ENCODE measurements around the gene ADORA2A. TPM values are rescaled to one million over a fixed set of nuclear protein-coding genes. Genes with fewer than 3 reads are reported as not detected.

ADORA2A gene
- total RNA-seq, 1 experiment from 2014 or later, result 0.92 TPM

DNA sequence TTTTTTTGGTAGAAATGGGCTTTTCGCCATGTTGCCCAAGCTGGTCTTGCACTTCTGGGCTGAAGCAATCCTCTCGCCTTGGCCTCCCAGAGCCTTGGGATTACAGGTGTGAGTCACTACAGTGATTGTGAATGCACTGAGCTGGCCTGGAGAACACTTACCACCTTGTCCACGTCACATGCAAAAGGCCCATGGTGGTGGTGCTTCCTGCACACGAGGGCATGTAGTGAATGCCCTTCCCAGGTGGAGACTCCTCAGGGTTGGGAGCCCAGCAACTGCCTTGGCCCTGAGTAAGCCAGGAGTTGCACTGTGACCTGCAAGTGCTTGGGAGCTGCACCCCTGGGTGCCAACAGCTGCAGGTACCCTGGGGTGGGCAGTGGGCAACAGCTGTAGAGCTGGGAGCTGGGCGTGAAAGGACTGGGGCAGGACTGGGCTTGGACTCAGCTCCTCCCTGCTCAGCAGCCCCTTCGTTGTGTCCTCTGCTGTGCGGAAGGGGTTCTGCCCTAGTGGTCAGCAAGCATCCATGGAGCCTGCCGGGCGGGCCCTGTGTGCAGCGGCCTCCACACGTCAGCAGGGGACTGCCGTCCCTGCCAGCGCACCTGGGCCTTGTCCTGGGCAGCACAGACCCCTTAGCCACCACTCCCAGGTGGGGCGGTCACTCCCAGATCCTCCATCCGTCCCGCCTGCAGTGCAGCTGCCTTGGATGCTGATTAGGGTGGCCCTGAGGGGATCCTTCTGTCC lies 9.3 kb upstream of the ADORA2A start:
- no peak for DNase-seq (ENCODE audit: low read depth)

DNA sequence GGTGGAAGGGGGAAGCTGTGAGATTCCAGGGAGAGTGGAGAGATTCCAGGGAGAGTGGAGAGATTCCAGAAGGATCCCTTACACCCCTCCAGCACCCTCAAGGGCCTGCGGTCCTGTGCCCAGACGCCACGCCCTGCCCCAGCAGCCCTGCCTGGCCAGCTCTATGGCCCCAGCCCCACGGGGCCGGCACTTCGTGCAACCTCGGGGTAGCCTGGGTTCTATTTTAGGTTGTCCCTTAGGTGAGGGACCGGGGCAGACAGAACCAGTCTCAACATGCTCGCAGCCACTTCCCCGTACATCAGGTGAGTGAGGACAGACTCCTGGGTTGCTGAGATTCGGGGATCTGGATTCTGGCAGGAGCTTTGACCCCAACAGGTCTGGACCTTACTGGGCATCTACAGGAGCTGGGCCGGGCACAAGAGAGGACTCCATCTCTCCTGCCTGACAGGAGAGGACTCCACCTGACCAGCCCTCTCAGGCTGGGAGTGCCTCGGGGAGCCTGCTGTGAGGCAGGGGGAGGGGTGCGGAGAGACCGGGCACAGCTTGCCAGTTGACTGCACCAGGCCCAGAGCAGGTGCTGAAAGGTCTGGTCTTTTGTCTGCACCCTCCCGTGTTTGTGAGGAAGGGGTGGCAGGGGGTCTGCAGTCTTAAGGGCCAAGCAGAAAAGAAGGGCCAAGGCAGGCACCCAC lies 8.5 kb upstream of the ADORA2A start:
- no peak for DNase-seq (ENCODE audit: low read depth)

DNA sequence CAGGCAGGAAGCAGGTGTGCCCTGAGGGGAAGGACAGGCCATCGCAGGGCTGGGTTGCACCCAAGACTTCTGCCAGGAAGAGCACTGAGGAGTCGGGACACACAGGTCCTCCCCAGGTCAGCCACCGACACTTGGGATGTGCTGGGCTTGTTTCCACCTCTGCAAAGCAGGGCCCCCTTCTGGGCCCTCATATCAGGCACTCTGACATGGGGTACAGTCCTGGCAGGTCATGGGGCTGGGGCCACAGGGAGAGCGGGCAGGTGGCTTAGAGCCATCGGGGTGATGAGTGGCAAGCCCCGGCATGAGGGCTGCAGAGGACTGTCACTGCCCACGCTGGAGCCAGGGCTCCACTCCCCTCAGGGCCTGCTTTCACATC lies 7.9 kb upstream of the ADORA2A start:
- DNase-seq (ENCODE audit: low read depth), result no peak

DNA sequence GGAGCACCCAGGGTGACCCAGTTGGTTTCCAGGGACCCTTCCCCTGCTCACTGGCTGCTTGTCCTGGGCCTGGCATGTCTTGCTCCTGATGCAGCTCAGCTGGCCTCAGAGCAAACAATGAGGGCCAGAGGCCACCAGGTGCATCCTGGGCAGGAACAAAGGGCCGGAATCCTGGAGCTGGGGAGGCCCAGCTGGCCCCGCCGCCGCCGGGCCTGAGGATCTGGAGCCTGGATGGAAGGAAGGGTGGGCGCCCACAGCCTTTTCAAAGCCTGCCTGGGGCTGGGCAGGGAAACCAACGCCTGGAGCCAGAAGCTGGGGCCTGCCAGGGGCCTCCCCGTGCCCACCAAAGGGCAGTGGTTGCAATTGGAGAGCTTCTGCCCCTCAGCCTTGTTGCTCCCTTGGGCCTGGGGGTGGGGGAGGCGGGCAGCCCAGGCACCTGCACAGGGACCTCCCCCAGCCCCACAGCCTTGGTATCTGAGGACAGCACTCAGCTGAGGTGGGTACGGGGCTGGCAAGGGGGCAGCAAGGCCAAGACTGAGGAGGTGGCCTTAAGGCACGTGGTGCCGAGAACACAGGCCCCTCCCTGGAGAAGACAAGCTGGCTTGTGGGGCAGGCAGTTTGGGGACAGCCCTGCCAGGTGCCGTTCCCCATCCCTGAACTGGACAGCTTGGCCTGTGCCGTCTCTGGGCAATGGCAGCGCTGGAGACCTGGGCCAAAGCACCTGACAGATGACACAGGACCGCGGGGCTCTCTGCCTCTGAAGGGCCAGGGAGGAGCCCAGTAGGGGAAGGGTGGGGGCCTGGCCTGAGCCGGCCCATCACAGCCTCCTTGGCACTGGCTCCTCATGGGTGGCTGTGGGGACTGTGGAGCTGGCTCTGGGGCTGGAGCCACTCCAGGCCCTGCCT lies 7.1 kb upstream of the ADORA2A start:
- DNase-seq (ENCODE audit: low read depth), result no peak

DNA sequence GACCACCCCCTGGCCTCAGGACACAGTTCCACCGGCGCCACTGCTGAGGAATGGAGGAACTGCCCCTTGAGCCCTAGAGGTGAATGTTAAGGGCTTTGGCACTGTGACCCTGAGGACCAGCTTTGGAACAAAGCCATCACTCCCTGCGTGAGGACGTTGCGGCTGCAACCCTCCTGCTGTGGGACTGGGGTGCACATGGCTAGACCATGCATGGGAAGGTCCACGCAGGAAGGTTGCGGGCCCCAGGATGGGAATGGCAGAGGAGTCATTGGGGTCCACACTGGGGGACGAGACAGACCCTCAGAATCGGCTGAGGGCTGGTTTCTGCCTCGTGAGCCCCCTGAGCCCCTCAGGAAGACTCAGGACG lies 6.4 kb upstream of the ADORA2A start:
- DNase-seq (ENCODE audit: low read depth), result no peak

DNA sequence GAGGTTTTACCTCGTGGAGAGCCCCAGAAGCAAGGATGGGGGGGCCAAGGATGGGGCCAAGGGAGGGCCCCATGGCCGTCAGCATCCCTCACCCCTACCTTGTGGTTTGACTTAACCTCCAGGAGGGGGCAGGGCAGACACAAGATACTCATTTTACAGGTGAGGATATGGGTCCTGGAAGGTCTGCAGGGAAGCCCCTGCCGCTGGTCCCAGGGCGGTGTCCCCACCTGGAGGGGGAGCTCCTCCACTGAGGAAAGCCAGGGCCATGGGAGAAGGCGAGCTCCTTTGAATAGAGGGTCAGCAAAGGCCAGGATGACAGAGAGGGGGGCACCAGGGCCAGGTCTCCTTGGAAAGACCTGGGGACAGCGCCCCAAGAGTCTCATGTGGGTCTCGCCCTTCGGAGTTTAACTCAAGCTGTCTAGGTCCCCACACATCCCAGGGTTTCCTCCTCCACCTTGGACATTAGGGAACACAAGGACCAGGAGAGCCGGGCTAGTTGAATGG lies 5.9 kb upstream of the ADORA2A start:
- no peak for DNase-seq (ENCODE audit: low read depth)

DNA sequence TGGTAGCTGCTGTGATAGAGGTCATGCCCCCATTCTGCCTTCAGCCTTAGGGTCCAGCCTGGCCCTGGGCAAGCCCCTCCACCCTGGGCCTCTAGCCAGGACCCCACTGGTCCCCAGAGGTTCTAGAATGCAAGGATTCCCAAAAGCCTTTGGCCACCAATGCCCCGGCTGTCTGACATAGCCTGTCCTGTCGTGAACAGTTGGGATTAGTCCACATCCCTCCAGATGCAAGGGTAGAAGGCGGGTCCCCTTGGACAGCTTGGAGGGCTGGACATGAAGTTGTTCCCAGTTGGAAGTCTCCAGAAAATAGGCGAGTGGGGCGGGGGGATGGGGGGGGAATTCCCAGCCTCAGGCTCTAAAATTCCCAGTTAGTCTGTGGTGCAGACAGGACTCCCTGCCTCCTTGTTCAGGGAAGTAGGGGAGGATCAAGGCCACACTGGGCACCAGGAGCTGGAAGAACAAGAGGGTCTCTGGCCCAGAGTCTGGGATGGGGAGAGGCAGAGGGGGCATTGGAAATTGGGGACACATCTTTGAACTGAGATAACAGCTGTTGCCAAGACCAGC lies 5.2 kb upstream of the ADORA2A start:
- no peak for DNase-seq (ENCODE audit: low read depth)

DNA sequence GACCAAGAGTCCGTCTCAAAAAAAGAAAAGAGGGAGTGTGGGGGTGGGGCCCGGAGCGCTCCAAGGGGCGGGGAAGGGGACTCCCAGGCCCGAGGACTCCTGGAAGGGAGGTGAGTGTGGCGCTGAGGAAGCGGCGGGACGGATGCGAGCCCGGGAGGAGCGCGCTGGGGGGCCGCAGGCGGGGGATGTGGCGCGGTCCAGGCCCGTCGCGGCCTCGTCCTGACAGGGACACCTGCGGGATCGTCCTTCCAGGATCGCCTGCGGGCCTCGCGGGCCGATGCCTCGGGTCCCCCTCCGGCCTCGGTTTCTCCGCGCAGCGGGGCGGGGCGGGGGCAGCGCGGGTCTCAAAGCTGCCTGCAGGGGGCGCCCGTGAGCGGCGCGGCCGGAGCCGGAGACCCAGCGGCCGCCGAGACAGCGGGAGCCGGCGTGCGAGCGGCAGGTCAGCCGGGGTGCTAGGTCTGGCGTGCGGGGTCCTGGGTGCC lies 3.8 kb upstream of the ADORA2A start:
- no peak for DNase-seq (ENCODE audit: low read depth)

DNA sequence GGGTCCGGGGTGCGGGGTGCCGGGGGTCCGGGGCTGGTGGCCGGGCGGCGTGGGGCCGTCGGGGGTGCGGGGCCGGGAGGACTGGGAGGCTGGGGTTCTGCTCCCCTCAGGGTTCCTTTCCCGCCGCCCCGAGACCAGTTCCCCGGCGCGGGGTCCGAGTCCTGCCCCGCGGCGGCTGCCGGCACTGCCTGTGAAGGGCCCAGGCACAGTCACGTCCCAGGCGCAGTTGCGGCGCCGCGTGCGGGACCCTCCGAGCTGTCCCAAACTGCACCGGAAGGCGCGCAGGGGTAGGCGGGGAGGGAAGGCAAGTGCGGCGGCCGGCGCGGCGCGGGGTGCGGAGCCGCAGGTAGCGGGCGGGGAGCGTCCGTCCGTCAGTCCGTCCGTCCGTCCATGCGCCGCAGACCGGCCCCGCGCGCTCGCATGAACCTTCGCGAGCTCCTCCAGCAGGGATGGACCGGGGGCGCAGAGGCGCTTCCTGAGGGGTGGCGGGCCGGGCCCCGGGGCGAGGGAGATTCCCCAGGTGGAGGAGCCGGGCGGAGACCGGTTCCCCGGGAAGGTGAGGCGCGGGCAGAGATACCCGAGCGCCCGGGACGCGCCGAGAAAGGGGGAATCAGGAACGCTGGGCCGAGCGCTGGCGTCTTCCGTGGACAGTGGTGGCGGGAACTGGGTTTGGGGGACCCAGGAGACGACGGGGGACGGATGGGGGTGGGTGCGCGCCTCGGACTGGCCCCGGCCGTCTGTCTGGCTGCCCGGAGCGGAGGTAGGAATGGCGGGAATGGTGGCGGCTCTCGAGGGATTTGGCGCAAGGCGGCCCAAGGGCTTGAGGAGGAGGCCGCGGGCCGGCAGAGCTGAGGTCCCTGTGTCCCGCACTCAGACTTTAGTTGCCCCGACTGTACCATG lies 3.1 kb upstream of the ADORA2A start:
- no peak for DNase-seq (ENCODE audit: low read depth)

DNA sequence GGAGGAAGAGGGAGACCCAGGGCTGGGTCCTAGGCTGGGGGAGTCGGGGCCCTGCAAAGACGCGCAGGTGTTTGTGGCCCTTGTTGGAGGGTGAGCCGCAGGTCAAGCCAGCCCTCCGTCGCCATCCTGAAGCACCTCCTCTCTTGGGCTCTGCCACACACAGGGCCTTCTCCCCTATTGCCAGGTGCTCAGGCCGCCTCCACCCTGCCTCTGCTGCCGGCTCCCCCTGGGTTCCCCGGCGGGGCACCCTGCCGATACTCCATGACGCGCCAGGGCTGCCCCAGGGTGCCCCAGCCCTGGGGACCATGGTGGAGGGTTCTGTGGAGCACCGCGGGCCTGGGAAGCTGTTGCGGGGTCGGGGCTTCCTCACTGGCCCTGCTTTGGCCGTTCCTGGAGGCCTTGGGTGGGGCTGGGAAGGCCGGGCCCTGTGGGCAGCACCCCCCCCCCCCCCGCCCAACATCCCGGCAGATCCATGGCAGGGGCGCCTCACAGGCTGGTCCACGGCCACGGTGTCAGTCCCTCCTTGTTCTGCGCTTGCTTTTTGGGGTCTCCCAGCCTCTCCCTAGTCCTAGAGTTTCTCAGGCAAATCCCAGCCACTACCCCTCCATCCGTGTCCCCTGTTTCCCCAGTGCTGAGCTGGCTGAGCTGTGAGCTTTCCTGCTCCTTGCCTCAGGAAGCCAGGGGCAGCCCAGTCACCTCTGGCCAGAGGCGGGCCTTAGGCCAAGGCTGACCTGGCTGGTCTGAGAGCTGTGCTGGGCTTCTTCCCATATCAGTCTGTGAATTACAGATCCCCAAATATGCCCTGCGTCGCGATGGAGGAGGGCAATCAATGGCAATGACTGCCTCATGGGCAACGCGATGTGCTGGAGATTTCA lies 2.3 kb upstream of the ADORA2A start:
- no peak for DNase-seq (ENCODE audit: low read depth)

DNA sequence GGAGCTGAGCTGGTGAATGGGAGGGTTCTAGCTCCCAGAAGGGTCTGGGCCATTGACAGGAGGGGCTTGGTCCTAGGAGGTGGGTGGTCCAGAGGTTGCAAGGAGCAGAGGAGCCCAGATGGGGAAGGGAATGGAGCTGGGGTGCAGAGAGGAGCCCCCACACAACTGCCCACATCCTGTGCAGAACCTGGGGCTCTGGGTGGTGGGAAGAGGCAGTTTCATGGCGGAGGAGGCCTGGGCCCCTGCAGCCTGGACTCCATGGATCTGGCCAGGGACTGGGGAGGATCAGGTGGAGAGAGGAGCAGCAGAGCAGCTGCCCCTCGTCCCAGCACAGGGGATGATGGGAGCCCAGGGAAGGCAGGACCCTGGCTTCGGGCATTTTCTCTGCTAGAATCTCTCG lies 963 bp upstream of the ADORA2A start:
- DNase-seq (ENCODE audit: low read depth), result no peak

DNA sequence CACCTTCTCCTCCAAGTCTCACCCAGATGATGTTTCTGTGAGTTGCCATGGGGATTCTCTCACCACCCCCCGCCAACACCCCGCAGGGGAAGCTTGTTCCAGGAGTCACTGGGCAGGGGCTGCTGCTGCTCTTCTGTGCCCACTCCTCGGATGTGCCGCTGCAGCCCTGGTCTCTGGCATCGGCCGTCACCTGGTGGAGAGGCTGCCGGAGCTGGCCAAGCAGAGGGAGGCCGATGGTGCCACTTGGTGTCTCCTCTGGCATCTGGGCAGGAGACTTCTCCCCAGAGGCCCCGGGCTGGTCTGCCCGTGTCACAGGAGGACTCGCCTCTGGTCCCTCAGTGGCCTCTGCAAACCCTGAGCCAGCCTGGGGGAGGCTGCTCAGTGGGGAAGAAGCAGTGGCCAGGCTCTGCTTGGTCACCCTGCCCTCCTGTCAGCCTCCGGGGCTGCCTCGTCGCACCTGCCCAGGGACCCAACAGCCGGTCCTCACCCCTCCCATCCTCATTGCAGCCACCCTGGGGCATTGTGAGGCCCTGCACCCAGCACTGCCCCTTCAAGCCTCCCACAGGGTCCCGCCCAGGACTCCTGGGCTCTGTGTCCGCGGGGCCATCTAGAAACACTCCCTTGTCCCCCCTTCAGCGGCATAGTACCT lies 424 bp upstream of the ADORA2A start:
- no peak for DNase-seq (ENCODE audit: low read depth)

DNA sequence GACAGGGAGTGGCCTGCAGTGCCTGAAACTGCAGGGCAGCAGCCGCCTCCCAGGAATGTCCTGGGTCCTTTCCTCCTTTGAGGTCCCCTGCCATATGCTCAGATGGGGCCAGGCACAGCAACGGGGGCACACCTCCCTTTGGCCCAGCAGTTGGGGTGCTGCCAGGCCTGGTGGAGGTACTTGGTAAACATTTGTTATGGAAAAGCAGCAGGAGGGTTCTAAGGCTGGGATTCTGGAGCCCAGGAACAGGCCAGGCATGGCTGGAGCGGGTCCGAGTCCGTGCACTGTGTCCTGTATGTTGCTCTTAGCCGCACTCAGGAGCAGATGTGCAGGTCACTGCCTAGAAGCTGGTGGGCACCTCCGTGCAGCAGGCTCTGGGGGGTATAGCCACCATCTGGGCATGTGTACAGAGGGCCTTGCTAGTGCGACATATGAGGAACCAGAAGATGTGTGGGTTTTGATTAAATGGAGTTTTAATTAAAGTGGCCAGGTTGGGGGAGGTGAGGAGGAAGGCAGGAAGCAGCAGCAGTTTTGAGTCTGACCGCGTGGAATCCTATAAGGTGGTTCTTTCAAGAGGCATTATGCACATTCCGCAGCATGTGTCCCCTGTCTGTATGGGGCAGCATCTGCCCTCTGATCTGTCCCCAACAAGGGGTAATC lies 1.5 kb downstream of the ADORA2A start:
- no peak for DNase-seq (ENCODE audit: low read depth)

DNA sequence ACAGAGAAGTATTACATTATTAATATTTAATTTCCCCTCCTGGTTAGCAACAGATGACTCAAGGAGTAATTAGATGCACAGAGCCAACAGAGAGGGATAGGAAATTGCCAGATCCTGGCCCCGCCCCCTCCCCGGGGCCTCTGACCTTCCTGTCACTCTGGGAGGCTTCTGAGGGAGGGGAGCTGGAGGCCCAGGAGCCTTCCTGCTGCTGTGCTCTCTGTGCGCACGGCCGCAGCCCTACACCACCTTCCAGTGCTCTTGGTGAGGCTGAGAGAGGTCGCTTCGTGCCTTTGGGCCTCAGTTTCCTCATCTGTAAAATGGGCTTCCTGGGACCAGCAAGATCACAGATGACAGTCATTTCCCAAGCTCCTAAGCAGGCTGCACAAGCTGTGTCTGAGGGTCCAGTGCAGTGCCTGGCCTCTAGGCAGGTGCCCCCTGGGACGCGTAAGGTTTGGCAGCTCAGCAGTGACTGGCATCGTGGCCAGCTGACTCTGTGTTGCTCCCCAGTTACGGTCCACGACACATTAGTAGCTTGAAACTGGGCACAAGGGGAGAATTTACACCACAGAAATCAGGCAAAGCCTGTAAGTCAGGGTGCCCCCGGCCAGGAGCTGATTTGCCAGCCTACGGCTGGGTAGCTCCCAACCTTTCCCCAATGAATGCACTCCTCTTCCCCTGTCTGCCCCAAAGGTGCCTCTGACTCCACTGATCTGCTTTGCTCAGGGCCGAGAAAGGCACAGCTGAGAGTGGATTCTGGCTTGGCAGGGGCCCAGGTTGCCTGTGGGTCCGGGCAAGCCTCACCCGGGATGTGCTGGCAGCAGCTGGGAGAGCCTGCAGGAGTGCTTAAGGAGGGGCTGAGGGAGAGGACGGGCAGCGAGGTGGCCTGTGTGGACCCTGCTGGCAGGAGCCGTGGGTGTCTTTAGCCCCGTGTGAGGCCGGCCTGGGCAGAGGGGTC lies 2.3 kb downstream of the ADORA2A start:
- DNase-seq (ENCODE audit: low read depth), result peak; percentile 70

DNA sequence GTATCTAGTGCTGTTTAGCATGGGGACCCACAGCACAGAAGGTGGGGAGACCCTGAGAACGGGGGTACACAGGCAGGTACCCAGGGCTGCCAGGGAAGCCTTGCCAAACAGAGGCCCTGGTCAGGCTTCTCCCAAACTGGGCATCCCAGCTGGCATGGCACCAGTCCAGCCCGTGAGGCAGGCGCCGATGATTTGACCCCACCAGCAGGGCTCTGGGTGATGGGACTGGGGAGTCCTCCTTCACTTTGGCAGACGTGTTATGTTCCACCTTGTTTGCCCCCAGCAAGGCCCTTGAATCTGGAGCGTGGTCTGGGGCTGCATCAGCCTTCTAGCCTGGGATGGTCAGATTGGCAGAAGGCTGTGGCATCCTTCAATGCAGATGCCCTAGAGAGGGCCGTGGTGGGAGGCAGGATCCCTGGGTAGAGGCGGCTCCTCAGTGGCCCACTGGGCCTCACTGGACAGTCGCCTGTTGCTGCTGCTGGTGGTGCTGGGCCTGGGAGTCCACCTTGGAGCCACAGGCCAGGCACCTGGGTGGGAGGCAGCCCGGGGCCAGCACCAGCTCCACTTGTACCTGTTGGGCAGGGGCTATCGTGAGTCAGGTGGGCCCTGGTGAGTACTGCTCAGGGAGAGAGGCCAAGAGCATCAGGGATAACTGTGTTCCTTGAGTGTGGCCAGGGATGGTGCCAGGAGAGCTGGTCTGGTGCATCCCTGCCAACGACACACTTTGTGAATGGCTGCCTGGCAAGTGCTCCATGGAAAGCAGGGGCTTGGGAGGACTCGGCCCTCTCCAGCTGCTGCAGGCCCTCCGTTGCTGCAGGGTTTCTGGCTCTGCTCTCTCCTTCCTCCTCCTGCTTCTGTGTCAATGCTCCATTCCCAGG lies 3.3 kb downstream of the ADORA2A start:
- DNase-seq (ENCODE audit: low read depth), result no peak

DNA sequence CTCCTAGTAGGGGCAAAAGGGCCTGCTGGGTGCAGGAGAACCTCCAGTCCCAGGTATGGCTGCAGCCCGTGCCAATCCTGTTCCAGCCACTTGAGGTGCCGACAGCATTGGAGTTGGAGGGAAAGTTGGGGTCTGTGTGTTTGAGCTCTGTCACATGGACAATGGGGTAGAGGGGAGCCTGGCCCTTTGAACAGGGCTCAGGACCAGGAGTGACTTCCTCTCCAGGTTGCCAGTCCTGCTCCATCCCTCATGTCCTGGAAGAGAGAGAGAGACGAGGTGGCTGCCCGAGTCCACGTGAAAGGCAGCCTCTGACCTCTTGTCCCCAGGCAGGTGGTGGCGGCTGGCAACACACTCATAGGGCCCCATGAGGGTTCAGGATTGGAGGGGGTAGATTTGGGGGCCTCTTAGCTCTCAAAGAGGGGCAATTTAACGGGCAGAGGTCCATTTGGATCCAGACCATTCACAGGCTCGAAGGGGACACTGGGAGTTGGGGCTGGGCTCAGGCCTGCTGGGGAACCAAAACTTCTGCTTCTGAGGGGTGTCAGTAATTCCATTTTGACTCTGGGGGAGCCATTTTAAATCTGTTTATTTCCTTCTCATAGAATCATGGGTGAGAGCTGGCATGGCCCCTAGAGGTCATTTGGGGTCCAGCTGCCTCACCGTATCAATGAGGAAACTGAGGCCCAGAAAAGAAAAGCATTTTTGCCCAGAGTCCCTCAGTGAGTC lies 4.1 kb downstream of the ADORA2A start:
- no peak for DNase-seq (ENCODE audit: low read depth)
